Pancreas (tissue), 10 donors: ENCODE data around the gene SLC5A10. TPM values are rescaled to one million over a fixed set of nuclear protein-coding genes. Genes with fewer than 3 reads are reported as not detected.

Source experiments
- ATAC-seq, 4 donors: fragments of 200-7000 bp; cut with Tn5 transposase; one replicate each; pipeline versions ENCODE4 v1.8.0 to v1.9.1; 2020; ENCODE audit warnings: mild to moderate bottlenecking in 4 of 4, moderate library complexity in 4 of 4
- DNase-seq, 6 donors: peaks; one replicate each; pipeline ENCODE4 v3.0.0-alpha.2; 2020
- FAIRE-seq: peaks from 2 replicates; lab custom pipeline; 2012; peaks lifted over from hg19 to GRCh38; lab: Jason Lieb, UNC
- H3K27ac ChIP-seq, 4 donors: fragments of 200-600 bp; sonication (generic); 1 replicate in 3 of 4; 2 replicates in 1 of 4; pipeline versions ENCODE4 v1.5.0 to v1.8.0; 2020
- H3K27me3 ChIP-seq, 4 donors: fragments of 200-600 bp; one replicate each; pipeline ENCODE4 v1.8.0; 2021
- H3K36me3 ChIP-seq, 3 donors: fragments of 200-600 bp; sonication (generic) in 1 of 3; one replicate each; pipeline versions ENCODE4 v1.5.0 to v1.8.0; 2020 to 2021
- H3K4me1 ChIP-seq, 3 donors: fragments of 200-600 bp; one replicate each; pipeline ENCODE4 v1.8.0; 2021
- H3K4me3 ChIP-seq, 4 donors: fragments of 200-600 bp; sonication (generic) in 2 of 4; one replicate each; pipeline versions ENCODE4 v1.5.0 to v1.8.0; 2020 to 2021
- H3K9me3 ChIP-seq, 4 donors: fragments of 200-600 bp; one replicate each; pipeline ENCODE4 v1.8.0; 2021
- WGBS, 2 donors: extraction: QIAGEN DNeasy Blood & Tissue Kit; methylation state at CpG; one replicate each; pipeline ENCODE4 v1.1.7; 2013; 5-methylcytosine and 5-hydroxymethylcytosine counted together
- intact Hi-C, 3 donors: fragments of 100-400 bp; cut with DNase I; formaldehyde crosslinking; loops; one replicate each; pipeline versions ENCODE4 v1.11.1 to v1.14.2; 2022
- polyA plus RNA-seq, 2 donors: library from polyadenylated mRNA; stranded (reverse); fragments of 200-250 nt; gene quantifications; one replicate each; pipeline ENCODE4 v1.2.3, GENCODE V29; 2013
- total RNA-seq, 6 donors: library from RNA; stranded (reverse); fragmentation: NEBNext Ultra II Directional in 4 of 6; extraction: Animal tissue kit (Norgen Biotek cat#: 25700) in 4 of 6; gene quantifications; one replicate each; pipeline versions ENCODE4 v1.2.1 to v1.2.4, GENCODE V29; 2021 to 2023
- TF ChIP-seq, protein P1 (sequence below), 4 donors: fragments of 200-600 bp; sonication (generic) in 3 of 4; IDR thresholded peaks; one replicate each; pipeline versions ENCODE4 v1.5.0 to v1.8.0; 2021; ENCODE audit warnings: antibody characterized with exemption in 4 of 4
- donor health status: healthy with polysubstance abuse.
- donor health status: DM: no; HTN: no; CAD: no; lungs with moderate emphysema.
- donor health status: DM: no; HTN: no; CAD: no.
- donor health status: control.
- donor health status: control.
- donor health status: Bipolar disorder and iron deficiency.
- donor health status: DM: yes; HTN: yes; CAD: no.
- donor health status: DM: no; HTN: no; CAD: no.
- donor health status: DM: no; HTN: no; CAD: no.
- donor health status: DM: yes; HTN: yes; CAD: no.

The SLC5A10 gene
- total and polyA plus RNA-seq, 8 donors: 0.02 TPM; not detected in 7

DNA sequence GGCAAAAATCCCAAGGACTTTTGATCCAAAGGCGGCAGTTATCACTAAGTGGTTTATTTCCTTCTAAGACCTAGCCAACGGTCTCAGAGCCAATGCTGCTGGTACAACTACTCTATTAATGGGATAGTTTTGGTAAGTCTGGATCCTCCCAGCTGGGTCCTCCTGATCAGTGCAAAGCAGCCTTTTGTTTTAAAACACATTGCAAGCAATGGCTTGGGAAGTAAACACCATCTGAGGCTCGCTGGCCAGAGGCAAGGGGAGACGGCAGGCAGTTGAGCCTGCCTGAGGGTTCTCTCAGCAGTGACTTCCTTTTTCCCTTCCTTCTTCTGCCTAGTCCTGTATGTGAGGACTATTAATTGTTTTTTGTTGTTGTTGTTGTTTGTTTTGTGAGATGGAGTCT is 1.6 kb upstream of the SLC5A10 start:
- peaks cover 2 to 5% (median 3%) of the 10 kb centered on the region in 3 donors for H3K4me1 ChIP-seq
- DNase-seq (no peak), ATAC-seq (no peak), FAIRE-seq (no peak)
- intact Hi-C loops: no loop called here
- TF ChIP-seq, protein P1, sequence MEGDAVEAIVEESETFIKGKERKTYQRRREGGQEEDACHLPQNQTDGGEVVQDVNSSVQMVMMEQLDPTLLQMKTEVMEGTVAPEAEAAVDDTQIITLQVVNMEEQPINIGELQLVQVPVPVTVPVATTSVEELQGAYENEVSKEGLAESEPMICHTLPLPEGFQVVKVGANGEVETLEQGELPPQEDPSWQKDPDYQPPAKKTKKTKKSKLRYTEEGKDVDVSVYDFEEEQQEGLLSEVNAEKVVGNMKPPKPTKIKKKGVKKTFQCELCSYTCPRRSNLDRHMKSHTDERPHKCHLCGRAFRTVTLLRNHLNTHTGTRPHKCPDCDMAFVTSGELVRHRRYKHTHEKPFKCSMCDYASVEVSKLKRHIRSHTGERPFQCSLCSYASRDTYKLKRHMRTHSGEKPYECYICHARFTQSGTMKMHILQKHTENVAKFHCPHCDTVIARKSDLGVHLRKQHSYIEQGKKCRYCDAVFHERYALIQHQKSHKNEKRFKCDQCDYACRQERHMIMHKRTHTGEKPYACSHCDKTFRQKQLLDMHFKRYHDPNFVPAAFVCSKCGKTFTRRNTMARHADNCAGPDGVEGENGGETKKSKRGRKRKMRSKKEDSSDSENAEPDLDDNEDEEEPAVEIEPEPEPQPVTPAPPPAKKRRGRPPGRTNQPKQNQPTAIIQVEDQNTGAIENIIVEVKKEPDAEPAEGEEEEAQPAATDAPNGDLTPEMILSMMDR (IDR thresholded peaks at IDR 0.05): no peak
- WGBS, 2 donors: 48 to 52% methylated on average over 4 of the region's 4 CpGs
- no peaks in the 10 kb centered on the region for H3K9me3 ChIP-seq
- no peaks in the 10 kb centered on the region for H3K36me3 ChIP-seq
- no peak overlapping the region for H3K4me3 ChIP-seq
- peak overlapping the region in 3 of 4 donors; percentile 46 to 74 (median 62) for H3K27ac ChIP-seq
- no peaks in the 10 kb centered on the region for H3K27me3 ChIP-seq

DNA sequence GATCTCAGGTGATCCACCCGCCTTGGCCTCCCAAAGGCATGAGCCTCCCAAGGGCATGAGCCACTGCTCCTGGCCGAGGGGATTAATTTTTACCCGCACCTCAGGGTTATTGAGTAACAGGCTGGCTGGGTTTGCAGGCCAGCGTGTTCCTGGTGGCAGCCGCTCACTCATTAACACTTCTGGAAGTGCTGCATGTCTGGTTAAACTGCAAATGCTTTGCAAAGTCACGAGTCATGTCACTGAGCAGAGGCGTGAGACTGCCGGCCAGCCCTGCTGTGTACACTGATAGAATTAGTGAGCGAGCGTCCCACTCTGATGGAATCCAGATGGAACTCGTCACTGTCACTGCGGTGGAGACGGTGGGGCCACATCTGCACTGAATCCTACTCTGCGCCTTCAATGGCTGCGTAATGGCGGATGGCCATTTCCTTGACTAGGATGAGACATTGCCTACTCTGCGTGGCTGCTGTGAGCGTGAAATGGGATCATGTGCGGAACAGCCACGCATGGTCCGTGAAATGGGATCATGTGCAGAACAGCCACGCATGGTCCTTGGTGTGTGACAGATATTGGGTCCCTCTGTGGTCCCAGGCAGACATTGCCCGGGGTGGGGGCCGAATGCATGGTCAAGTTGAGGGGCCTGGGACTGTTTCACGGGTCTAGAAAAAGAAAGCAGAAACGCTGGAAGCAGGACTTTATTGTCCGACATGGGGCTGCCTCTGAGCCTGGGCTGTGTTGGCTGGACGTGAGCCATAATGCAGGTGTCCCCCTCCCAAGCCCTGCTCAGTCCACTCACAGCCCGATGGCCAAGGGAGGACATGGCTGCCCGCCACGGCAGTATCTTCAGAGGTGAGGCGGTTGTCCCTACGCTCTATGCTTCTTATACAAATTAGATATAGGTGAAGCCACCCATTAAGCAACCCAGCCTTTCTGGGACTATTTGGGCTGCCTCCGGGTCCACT is 740 bp upstream of the SLC5A10 start:
- DNase-seq (peak in 3 of 6 donors; percentile 52 to 73 (median 61)), FAIRE-seq (no peak), ATAC-seq (peak; percentile 84 to 89 (median 88))
- Histone ChIP-seq H3K4me1 (peaks cover 2 to 5% (median 3%) of the 10 kb centered on the region in 3 donors), H3K27ac (peak overlapping the region in 3 of 4 donors; percentile 46 to 74 (median 62)), H3K27me3 (no peaks in the 10 kb centered on the region), H3K4me3 (no peak overlapping the region), H3K36me3 (no peaks in the 10 kb centered on the region), H3K9me3 (no peaks in the 10 kb centered on the region)
- TF ChIP-seq, protein P1 (IDR thresholded peaks at IDR 0.05): no peak
- WGBS, 2 donors: 54 to 56% methylated on average over 34 of the region's 34 CpGs
- intact Hi-C loops: no loop called here

DNA sequence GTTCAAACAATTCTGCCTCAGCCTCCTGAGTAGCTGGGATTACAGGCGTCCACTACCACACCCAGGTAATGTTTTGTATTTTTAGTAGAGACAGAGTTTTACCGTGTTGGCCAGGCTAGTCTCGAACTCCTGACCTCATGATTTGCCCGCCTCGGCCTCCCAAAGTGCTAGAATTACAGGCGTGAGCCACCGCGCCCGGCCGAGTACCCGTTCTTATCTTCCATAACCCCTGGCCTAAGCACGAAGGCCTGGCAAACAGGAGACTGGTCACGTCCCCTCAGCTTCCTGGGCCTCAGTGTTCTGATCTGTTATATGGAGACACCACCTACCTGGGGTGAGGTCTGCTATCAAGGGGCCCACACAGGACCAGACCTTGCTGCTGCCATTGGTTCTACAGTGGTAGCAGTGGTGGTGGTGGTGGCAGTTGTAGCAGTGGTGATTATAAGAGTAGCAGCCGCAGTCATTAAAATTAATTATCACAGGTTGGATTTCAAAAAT is 1.3 kb downstream of the SLC5A10 start:
- Histone ChIP-seq H3K9me3 (no peaks in the 10 kb centered on the region), H3K4me1 (peaks cover 2 to 5% (median 3%) of the 10 kb centered on the region in 3 donors), H3K36me3 (no peaks in the 10 kb centered on the region), H3K27me3 (no peaks in the 10 kb centered on the region), H3K4me3 (no peak overlapping the region), H3K27ac (no peak overlapping the region)
- FAIRE-seq: no peak
- intact Hi-C loops: no loop called here
- DNase-seq: no peak
- WGBS, 2 donors: 86 to 90% methylated on average over 14 of the region's 14 CpGs
- no peak for ATAC-seq
- TF ChIP-seq, protein P1 (IDR thresholded peaks at IDR 0.05): no peak

DNA sequence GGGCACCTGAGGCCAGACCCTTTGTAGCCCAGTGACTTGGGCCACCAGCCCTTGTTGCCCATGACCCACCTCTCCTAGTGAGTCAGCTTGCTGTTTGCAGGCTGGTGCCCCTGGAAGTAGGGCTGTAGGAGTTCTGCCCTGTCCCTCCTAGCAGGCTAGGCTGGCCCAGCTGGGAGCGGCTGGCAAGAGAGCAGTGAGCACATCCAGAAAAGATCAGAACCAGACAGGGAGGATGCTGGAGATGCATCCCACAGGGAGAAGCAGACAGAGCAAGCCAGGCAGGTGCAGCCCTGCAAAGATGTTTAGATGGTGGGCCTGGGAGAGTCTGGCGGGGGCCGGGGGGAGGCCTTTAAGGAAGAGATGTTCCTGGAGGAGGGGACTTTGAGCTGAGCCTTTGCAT is 2.4 kb downstream of the SLC5A10 start:
- no peak overlapping the region for H3K4me3 ChIP-seq
- ATAC-seq (no peak), DNase-seq (no peak), FAIRE-seq (no peak)
- no peaks in the 10 kb centered on the region for H3K27me3 ChIP-seq
- intact Hi-C loops: no loop called here
- H3K36me3 ChIP-seq: no peaks in the 10 kb centered on the region
- TF ChIP-seq, protein P1 (IDR thresholded peaks at IDR 0.05): no peak
- no peaks in the 10 kb centered on the region for H3K9me3 ChIP-seq
- peaks cover 2 to 5% (median 3%) of the 10 kb centered on the region in 3 donors for H3K4me1 ChIP-seq
- no peak overlapping the region for H3K27ac ChIP-seq
- WGBS, 2 donors: 88 to 90% methylated on average over 3 of the region's 3 CpGs
